HCT116 (cell line): ENCODE data around the gene BPTF. TPM values are rescaled to one million over a fixed set of nuclear protein-coding genes. Genes with fewer than 3 reads are reported as not detected.
"Not testable (repeated sequence)": the region's sequence is repeated elsewhere in the genome, so short reads cannot be mapped to it uniquely, and the experiment has no call there.

Source experiments
- ATAC-seq: fragments of 200-7000 bp; cut with Tn5 transposase; 2 replicates; pipeline ENCODE4 v1.9.1; 2020; ENCODE audit warnings: mild to moderate bottlenecking, moderate library complexity
- BruUV-seq: library from RNA; stranded (reverse); fragments of 400-500 nt; replicated peaks from 2 replicates; lab custom pipeline; 2021; lab: Mats Ljungman, UMichigan
- CTCF ChIA-PET: fragments of 300-600 bp; sonication (Branson Sonifier 250); formaldehyde crosslinking; loops from one replicate; lab custom pipeline; 2021; ENCODE audit warnings: antibody characterized with exemption; lab: Charles Lee
- POLR2A ChIA-PET: fragments of 300-600, 350-600 bp; sonication (Branson Sonifier 250); formaldehyde crosslinking; loops from one replicate; lab custom pipeline; 2021; ENCODE audit warnings: antibody characterized with exemption; lab: Charles Lee
- RAD21 ChIA-PET, 2 experiments: fragments of 300-600 bp; sonication (Branson Sonifier 250); formaldehyde crosslinking; loops; one replicate each; lab custom pipeline; 2023; ENCODE audit warnings: low total read pairs in 2 of 2; ENCODE audit not compliant: uncharacterized antibody in 2 of 2, unreplicated experiment in 2 of 2, low non-redundant PET in 1 of 2; lab: Charles Lee
- DNase-seq: peaks from one replicate; pipeline ENCODE4 v3.0.0-alpha.2; 2010; ENCODE audit warnings: low read depth, low spot score
- H2AFZ ChIP-seq: fragments of 200-600 bp; shearing (Covaris generic), sonication (generic); 2 replicates; pipeline ENCODE4 v1.6.1; 2017; ENCODE audit warnings: low read depth, mixed run types, mixed read lengths, antibody characterized with exemption, low read length; ENCODE audit not compliant: poor library complexity, severe bottlenecking
- H3K27ac ChIP-seq: 2 replicates; pipeline ENCODE4 v1.5.1; 2012; ENCODE audit warnings: low read depth, low read length
- H3K27me3 ChIP-seq: fragments of 200-600 bp; sonication (generic); 2 replicates; pipeline ENCODE4 v1.6.1; 2016; ENCODE audit warnings: mixed run types, low read length, mixed read lengths; ENCODE audit not compliant: insufficient read depth
- H3K36me3 ChIP-seq, 2 experiments: fragments of 200-500 bp in 1 of 2; fragments of 200-600 bp in 1 of 2; sonication (Bioruptor generic) in 1 of 2; sonication (generic) in 1 of 2; 2 replicates each; pipeline versions ENCODE4 v1.5.1 to v1.6.1; 2014 to 2016; ENCODE audit warnings: low read length in 2 of 2, inconsistent platforms in 1 of 2, mixed read lengths in 1 of 2, mixed run types in 1 of 2; ENCODE audit not compliant: insufficient read depth in 2 of 2, control insufficient read depth in 1 of 2
- H3K4me1 ChIP-seq, 2 experiments: fragments of 200-600 bp in 1 of 2; sonication (generic) in 1 of 2; 2 replicates each; pipeline versions ENCODE4 v1.5.1 to v1.6.1; 2012 to 2017; ENCODE audit warnings: low read length in 2 of 2, inconsistent platforms in 1 of 2, mild to moderate bottlenecking in 1 of 2, mixed read lengths in 1 of 2, mixed run types in 1 of 2, moderate library complexity in 1 of 2; ENCODE audit not compliant: insufficient read depth in 2 of 2, control insufficient read depth in 1 of 2
- H3K4me2 ChIP-seq: fragments of 200-600 bp; sonication (generic); 2 replicates; pipeline ENCODE4 v1.6.1; 2017; ENCODE audit warnings: mixed run types, low read length, mixed read lengths
- H3K4me3 ChIP-seq, 2 experiments: fragments of 200-600 bp in 1 of 2; sonication (generic) in 1 of 2; replicated peaks in 1 of 2; 2 replicates each; pipeline ENCODE4 v1.5.1; 2011 to 2016; ENCODE audit warnings: low read length in 2 of 2, control low read depth in 1 of 2, low read depth in 1 of 2, mild to moderate bottlenecking in 1 of 2, mixed read lengths in 1 of 2, mixed run types in 1 of 2
- H3K79me2 ChIP-seq: fragments of 200-600 bp; sonication (generic); 2 replicates; pipeline ENCODE4 v1.6.1; 2017; ENCODE audit warnings: mild to moderate bottlenecking, mixed run types, low read length, moderate library complexity, mixed read lengths; ENCODE audit not compliant: insufficient read depth
- H3K9ac ChIP-seq: fragments of 200-600 bp; sonication (generic); 2 replicates; pipeline ENCODE4 v1.6.1; 2016; ENCODE audit warnings: low read length, mixed read lengths
- H3K9me2 ChIP-seq: fragments of 200-600 bp; sonication (generic), shearing (Covaris generic); 2 replicates; pipeline ENCODE4 v1.6.1; 2017; ENCODE audit warnings: mixed run types, mild to moderate bottlenecking, moderate library complexity; ENCODE audit not compliant: insufficient read depth
- H3K9me3 ChIP-seq, 2 experiments: fragments of 200-500 bp in 1 of 2; fragments of 200-600 bp in 1 of 2; sonication (Bioruptor generic) in 1 of 2; sonication (generic) in 1 of 2; 2 replicates each; pipeline ENCODE4 v1.6.1; 2014 to 2017; ENCODE audit warnings: low read length in 2 of 2, mixed read lengths in 2 of 2, inconsistent platforms in 1 of 2, low read depth in 1 of 2, mild to moderate bottlenecking in 1 of 2, mixed run types in 1 of 2, moderate library complexity in 1 of 2; ENCODE audit not compliant: control insufficient read depth in 1 of 2, insufficient read depth in 1 of 2
- H4K20me1 ChIP-seq: fragments of 200-600 bp; sonication (generic), shearing (Covaris generic); 2 replicates; pipeline ENCODE4 v1.6.1; 2017; ENCODE audit warnings: mixed run types, mild to moderate bottlenecking, moderate library complexity; ENCODE audit not compliant: insufficient read depth
- CBX3 ChIP-seq: IDR thresholded peaks from 2 replicates; pipeline ENCODE4 v1.6.1; 2012; ENCODE audit warnings: low read depth
- CEBPB ChIP-seq: IDR thresholded peaks from 2 replicates; pipeline ENCODE4 v1.6.1; 2012; ENCODE audit warnings: low read depth
- CTCF ChIP-seq, 3 experiments: fragments of 200-600 bp in 1 of 3; sonication (generic) in 1 of 3; IDR thresholded peaks in 2 of 3; conservative IDR thresholded peaks in 1 of 3; 2 replicates each; pipeline ENCODE4 v1.5.1; 2012 to 2017; ENCODE audit warnings: low read depth in 2 of 3, low read length in 2 of 3, antibody characterized with exemption in 1 of 3, borderline replicate concordance in 1 of 3, control low read depth in 1 of 3, mild to moderate bottlenecking in 1 of 3, mixed read lengths in 1 of 3, mixed run types in 1 of 3, moderate library complexity in 1 of 3; ENCODE audit not compliant: insufficient read depth in 1 of 3
- EGR1 ChIP-seq: IDR thresholded peaks from 2 replicates; pipeline ENCODE4 v1.6.1; 2012; ENCODE audit warnings: low read depth
- ELF1 ChIP-seq: IDR thresholded peaks from 2 replicates; pipeline ENCODE4 v1.6.1; 2012; ENCODE audit warnings: low read depth, borderline replicate concordance
- EZH2 ChIP-seq: fragments of 200-600 bp; sonication (generic); IDR thresholded peaks from 2 replicates; pipeline ENCODE4 v1.6.1; 2017; ENCODE audit warnings: antibody characterized with exemption, mixed run types
- FOSL1 ChIP-seq: IDR thresholded peaks from 2 replicates; pipeline ENCODE4 v1.6.1; 2012; ENCODE audit warnings: low read depth
- JUND ChIP-seq: IDR thresholded peaks from 2 replicates; pipeline ENCODE4 v1.6.1; 2012
- POLR2AphosphoS5 ChIP-seq: IDR thresholded peaks from 2 replicates; pipeline ENCODE4 v1.6.1; 2011; ENCODE audit warnings: mild to moderate bottlenecking, low read depth, low read length, moderate library complexity
- RAD21 ChIP-seq: IDR thresholded peaks from 2 replicates; pipeline ENCODE4 v1.6.1; 2012; ENCODE audit warnings: low read depth, mild to moderate bottlenecking
- SIN3A ChIP-seq: IDR thresholded peaks from 2 replicates; pipeline ENCODE4 v1.6.1; 2012; ENCODE audit warnings: low read depth
- SP1 ChIP-seq: IDR thresholded peaks from 2 replicates; pipeline ENCODE4 v1.6.1; 2012; ENCODE audit warnings: low read depth
- TCF7L2 ChIP-seq: IDR thresholded peaks from 2 replicates; pipeline ENCODE4 v1.7.0; 2011; ENCODE audit warnings: borderline replicate concordance, inconsistent platforms; ENCODE audit not compliant: insufficient read depth, insufficient read length; ENCODE audit errors: extremely low read depth
- YY1 ChIP-seq: IDR thresholded peaks from 2 replicates; pipeline ENCODE4 v1.6.1; 2011; ENCODE audit warnings: low read length, low read depth, moderate library complexity, mild to moderate bottlenecking; ENCODE audit not compliant: insufficient replicate concordance; ENCODE audit errors: extremely low read depth
- ZFX ChIP-seq: fragments of 450-650 bp; IDR thresholded peaks from 2 replicates; pipeline ENCODE4 v1.6.1; 2017
- ZNF274 ChIP-seq: fragments of 200-500 bp; sonication (Bioruptor generic); IDR thresholded peaks from 2 replicates; pipeline ENCODE4 v1.6.1; 2014; ENCODE audit warnings: mild to moderate bottlenecking, low read depth, low read length, inconsistent platforms
- intact Hi-C: fragments of 100-400 bp; cut with micrococcal nuclease; formaldehyde crosslinking; loops from 2 replicates; pipeline ENCODE4 v1.10.0; 2022
- total RNA-seq: library from RNA; stranded (reverse); gene quantifications from one replicate; pipeline ENCODE4 v1.2.1, GENCODE V29; 2021; ENCODE audit not compliant: unreplicated experiment
- TF ChIP-seq, protein P1 (sequence below): IDR thresholded peaks from 2 replicates; pipeline ENCODE4 v1.6.1; 2012; ENCODE audit warnings: low read depth

BPTF gene
- total RNA-seq, 1 experiment from 2014 or later = 114 TPM

- peak; percentile 83 for TF ChIP-seq CEBPB
- TF ChIP-seq CBX3 = 0 out of 2 replicates have a peak, but pooled peaks have one; percentile 23
- POLR2A ChIA-PET, H3K4me1 ChIP-seq, H3K9ac ChIP-seq, BruUV-seq, intact Hi-C loops, RAD21 ChIA-PET, H4K20me1 ChIP-seq, ATAC-seq, H3K9me3 ChIP-seq, H3K27ac ChIP-seq, H3K36me3 ChIP-seq, H2AFZ ChIP-seq, H3K79me2 ChIP-seq, H3K4me2 ChIP-seq, H3K27me3 ChIP-seq, DNase-seq, H3K9me2 ChIP-seq, H3K4me3 ChIP-seq: not testable (repeated sequence)
- CTCF ChIA-PET = interaction anchor here (0.6 kb wide), 1 partner anchor 12 kb away, joined by 3 read pairs; no protein-coding TSS in a partner anchor
These were observed 12.9 kb upstream of the BPTF start for GRCh38 chr17:67812380-67812779.

DNA sequence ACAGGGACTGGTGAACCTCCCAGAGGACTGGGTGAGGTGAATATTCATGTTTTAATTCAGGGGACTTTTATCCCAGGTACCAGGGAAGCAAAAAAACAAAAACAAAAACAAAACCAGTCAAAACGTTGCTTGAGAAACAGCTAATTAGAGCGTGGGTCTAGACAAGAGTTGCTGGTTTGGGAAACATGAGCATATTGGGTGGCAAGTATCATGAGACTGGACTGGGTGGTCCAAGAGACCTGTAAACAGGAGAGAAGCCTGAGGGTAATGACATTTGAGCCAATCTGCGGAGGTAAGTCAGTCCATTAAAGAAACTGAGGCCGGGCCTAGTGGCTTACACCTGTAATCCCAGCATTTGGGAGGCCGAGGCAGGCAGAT is 11.5 kb upstream of the BPTF start:
- BruUV-seq = no TSS peak
- ChIA-PET POLR2A (interaction anchor here (0.7 kb wide), 1 partner anchor 11 kb away, joined by 4 read pairs; the partner anchor contains the start of gene BPTF), RAD21 (no interaction called here), CTCF (interaction anchor here (0.9 kb wide), 1 partner anchor 11 kb away, joined by 4 read pairs; no protein-coding TSS in a partner anchor)
- DNase-seq (no peak), ATAC-seq (no peak)
- Histone ChIP-seq H2AFZ (no peak overlapping the region), H3K9me2 (no peaks in the 10 kb centered on the region), H4K20me1 (no peaks in the 10 kb centered on the region), H3K27ac (no peak overlapping the region), H3K79me2 (no peaks in the 10 kb centered on the region), H3K9me3 (no peaks in the 10 kb centered on the region), H3K36me3 (no peaks in the 10 kb centered on the region), H3K9ac (no peak overlapping the region), H3K4me2 (no peak overlapping the region), H3K27me3 (no peaks in the 10 kb centered on the region), H3K4me3 (no peak overlapping the region), H3K4me1 (peaks cover 0 to 6% of the 10 kb centered on the region in 2 experiments; a peak in 1 of 4 replicates)
- intact Hi-C loops = no loop called here
- TF ChIP-seq FOSL1 = no peak
- TF ChIP-seq RAD21 = no peak
- no peak for TF ChIP-seq SIN3A
- TF ChIP-seq, protein P1, sequence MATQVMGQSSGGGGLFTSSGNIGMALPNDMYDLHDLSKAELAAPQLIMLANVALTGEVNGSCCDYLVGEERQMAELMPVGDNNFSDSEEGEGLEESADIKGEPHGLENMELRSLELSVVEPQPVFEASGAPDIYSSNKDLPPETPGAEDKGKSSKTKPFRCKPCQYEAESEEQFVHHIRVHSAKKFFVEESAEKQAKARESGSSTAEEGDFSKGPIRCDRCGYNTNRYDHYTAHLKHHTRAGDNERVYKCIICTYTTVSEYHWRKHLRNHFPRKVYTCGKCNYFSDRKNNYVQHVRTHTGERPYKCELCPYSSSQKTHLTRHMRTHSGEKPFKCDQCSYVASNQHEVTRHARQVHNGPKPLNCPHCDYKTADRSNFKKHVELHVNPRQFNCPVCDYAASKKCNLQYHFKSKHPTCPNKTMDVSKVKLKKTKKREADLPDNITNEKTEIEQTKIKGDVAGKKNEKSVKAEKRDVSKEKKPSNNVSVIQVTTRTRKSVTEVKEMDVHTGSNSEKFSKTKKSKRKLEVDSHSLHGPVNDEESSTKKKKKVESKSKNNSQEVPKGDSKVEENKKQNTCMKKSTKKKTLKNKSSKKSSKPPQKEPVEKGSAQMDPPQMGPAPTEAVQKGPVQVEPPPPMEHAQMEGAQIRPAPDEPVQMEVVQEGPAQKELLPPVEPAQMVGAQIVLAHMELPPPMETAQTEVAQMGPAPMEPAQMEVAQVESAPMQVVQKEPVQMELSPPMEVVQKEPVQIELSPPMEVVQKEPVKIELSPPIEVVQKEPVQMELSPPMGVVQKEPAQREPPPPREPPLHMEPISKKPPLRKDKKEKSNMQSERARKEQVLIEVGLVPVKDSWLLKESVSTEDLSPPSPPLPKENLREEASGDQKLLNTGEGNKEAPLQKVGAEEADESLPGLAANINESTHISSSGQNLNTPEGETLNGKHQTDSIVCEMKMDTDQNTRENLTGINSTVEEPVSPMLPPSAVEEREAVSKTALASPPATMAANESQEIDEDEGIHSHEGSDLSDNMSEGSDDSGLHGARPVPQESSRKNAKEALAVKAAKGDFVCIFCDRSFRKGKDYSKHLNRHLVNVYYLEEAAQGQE = no peak
- no peak for TF ChIP-seq YY1
- no peak for TF ChIP-seq CBX3
- no peak for TF ChIP-seq CEBPB
- no peak for TF ChIP-seq ZNF274
- no peak for TF ChIP-seq SP1
- no peak for TF ChIP-seq TCF7L2
- no peak for TF ChIP-seq JUND
- no peak for TF ChIP-seq POLR2AphosphoS5
- no peak for TF ChIP-seq EZH2
- TF ChIP-seq CTCF (IDR thresholded peaks at IDR 0.05 in 2 of 3, conservative IDR thresholded peaks at IDR 0.05 in 1 of 3; ENCODE audit: borderline replicate concordance in 1 of 3, insufficient read depth in 1 of 3, low read depth in 2 of 3, low read length in 2 of 3) = no peak
- no peak for TF ChIP-seq EGR1
- no peak for TF ChIP-seq ZFX
- no peak for TF ChIP-seq ELF1
